Esophagus muscularis mucosa (tissue), 4 donors: Measurements from ENCODE around the gene C19orf85. TPM values are rescaled to one million over a fixed set of nuclear protein-coding genes. Genes with fewer than 3 reads are reported as not detected.
A peak's percentile ranks its signal among the peaks of the same experiment; 100 is the strongest.

Experiments used
- DNase-seq: peaks from one replicate; pipeline ENCODE4 v3.0.0-alpha.2; 2017; ENCODE audit errors: extremely low spot score
- H3K27ac ChIP-seq, 4 donors: fragments of 200-600 bp; sonication (generic); replicated peaks in 1 of 4; 1 replicate in 3 of 4; 2 replicates in 1 of 4; pipeline ENCODE4 v1.5.1; 2016 to 2019; ENCODE audit warnings: mild to moderate bottlenecking in 1 of 4
- H3K27me3 ChIP-seq, 4 donors: fragments of 200-600 bp; sonication (generic); one replicate each; pipeline versions ENCODE4 v1.5.1 to v1.6.0; 2016 to 2019
- H3K36me3 ChIP-seq, 4 donors: fragments of 200-600 bp; sonication (generic); one replicate each; pipeline ENCODE4 v1.5.1; 2016 to 2019
- H3K4me1 ChIP-seq, 4 donors: fragments of 200-600 bp; sonication (generic); one replicate each; pipeline ENCODE4 v1.5.1; 2016 to 2019
- H3K4me3 ChIP-seq, 4 donors: fragments of 200-600 bp; sonication (generic); 1 replicate in 2 of 4; 2 replicates in 2 of 4; pipeline ENCODE4 v1.5.1; 2016 to 2019; ENCODE audit warnings: mild to moderate bottlenecking in 4 of 4, moderate library complexity in 1 of 4
- H3K9me3 ChIP-seq, 4 donors: fragments of 200-600 bp; sonication (generic); 1 replicate in 3 of 4; 2 replicates in 1 of 4; pipeline ENCODE4 v1.5.1; 2016 to 2019
- CTCF ChIP-seq, 3 experiments: fragments of 200-600 bp in 2 of 3; fragments of 450-650 bp in 1 of 3; sonication (generic) in 2 of 3; IDR thresholded peaks; one replicate each; pipeline ENCODE4 v1.5.1; 2017 to 2019; ENCODE audit warnings: antibody characterized with exemption in 3 of 3, mild to moderate bottlenecking in 2 of 3, moderate library complexity in 1 of 3
- EP300 ChIP-seq: sonication (generic); formaldehyde crosslinking; IDR thresholded peaks from one replicate; pipeline ENCODE4 v1.6.1; 2017; ENCODE audit warnings: antibody characterized with exemption
- POLR2A ChIP-seq: fragments of 450-650 bp; IDR thresholded peaks from one replicate; pipeline ENCODE4 v1.6.1; 2017; ENCODE audit warnings: antibody characterized with exemption, moderate library complexity, mild to moderate bottlenecking, low read depth
- POLR2AphosphoS5 ChIP-seq, 2 donors: sonication (generic); formaldehyde crosslinking; IDR thresholded peaks; one replicate each; pipeline ENCODE4 v1.6.1; 2017; ENCODE audit warnings: antibody characterized with exemption in 2 of 2
- WGBS: methylation state at CpG from one replicate; pipeline ENCODE4 v1.1.5; 2018; 5-methylcytosine and 5-hydroxymethylcytosine counted together
- intact Hi-C: fragments of 100-400 bp; cut with DNase I; formaldehyde crosslinking; loops from one replicate; pipeline ENCODE4 v1.15.1; 2023
- total RNA-seq, 4 donors: library from RNA; depleted of rRNA; stranded (reverse); fragments of >200 nt; gene quantifications; one replicate each; pipeline versions ENCODE4 v1.1.0 to v1.2.1, GENCODE V29; 2016

The C19orf85 gene
- total RNA-seq, 4 donors from 2014 or later = not detected

DNA sequence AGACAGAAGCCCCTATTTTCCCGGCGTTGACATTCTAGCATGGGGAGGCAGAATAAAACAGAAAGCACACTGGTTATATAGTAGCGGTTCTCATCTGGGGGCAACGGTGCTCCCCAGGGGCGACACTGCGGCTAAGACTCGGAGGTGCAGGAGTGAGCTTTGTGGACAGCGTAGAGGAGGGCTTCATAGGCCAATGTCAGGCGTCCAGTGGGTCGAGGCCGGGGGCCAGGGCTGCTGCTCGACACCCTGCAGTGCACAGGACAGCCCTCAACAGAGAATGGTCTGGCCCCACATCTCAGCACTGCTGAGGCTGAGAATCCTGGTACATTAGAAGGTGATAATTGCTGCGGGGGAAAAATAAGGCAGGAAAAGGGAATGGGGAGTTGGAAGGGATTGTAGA is 13.4 kb upstream of the C19orf85 start:
- TF ChIP-seq CTCF (IDR thresholded peaks at IDR 0.05) (no peak), POLR2AphosphoS5 (IDR thresholded peaks at IDR 0.05) (no peak), POLR2A (no peak), EP300 (no peak)
- no peak for DNase-seq
- Histone ChIP-seq H3K27ac (peak overlapping the region in 1 of 4 donors; percentile 95), H3K36me3 (peaks cover 14 to 23% (median 19%) of the 10 kb centered on the region in 4 donors), H3K4me3 (peak overlapping the region in 2 of 4 donors; percentile 67), H3K27me3 (no peaks in the 10 kb centered on the region), H3K4me1 (peaks cover 22 to 28% (median 24%) of the 10 kb centered on the region in 4 donors), H3K9me3 (no peaks in the 10 kb centered on the region)
- 89% methylated on average over 12 of the region's 13 CpGs for WGBS
- intact Hi-C loops = no loop called here

- 2% methylated on average over 22 of the region's 61 CpGs for WGBS
- H3K4me3 ChIP-seq = peak within 1 kb of the TSS; percentile 67 to 90 (median 67)
- peak; percentile 99 for DNase-seq
- peak; percentile 90 to 98 for TF ChIP-seq POLR2AphosphoS5 (IDR thresholded peaks at IDR 0.05)
- TF ChIP-seq CTCF (IDR thresholded peaks at IDR 0.05) = no peak
- no peak for TF ChIP-seq EP300
- TF ChIP-seq POLR2A = peak; percentile 79
- intact Hi-C loops = no loop called here
- H3K4me1 ChIP-seq = peaks cover 22 to 28% (median 24%) of the 10 kb centered on the region in 4 donors
- no peaks in the 10 kb centered on the region for H3K9me3 ChIP-seq
- peak within 1 kb of the TSS; percentile 95 to 96 (median 96) for H3K27ac ChIP-seq
- no peaks in the 10 kb centered on the region for H3K27me3 ChIP-seq
- H3K36me3 ChIP-seq = peaks cover 0 to 6% (median 4%) of the 10 kb centered on the region in 4 donors
Measured at GRCh38 chr19:55476100-55476775, 11.7 kb upstream of the C19orf85 start, which contains the start of gene ZNF628. Gene ZNF628, plus strand, starts transcription at chr19:55476617. Its CDS starts 3,294 bp downstream, at chr19:55479911.

DNA sequence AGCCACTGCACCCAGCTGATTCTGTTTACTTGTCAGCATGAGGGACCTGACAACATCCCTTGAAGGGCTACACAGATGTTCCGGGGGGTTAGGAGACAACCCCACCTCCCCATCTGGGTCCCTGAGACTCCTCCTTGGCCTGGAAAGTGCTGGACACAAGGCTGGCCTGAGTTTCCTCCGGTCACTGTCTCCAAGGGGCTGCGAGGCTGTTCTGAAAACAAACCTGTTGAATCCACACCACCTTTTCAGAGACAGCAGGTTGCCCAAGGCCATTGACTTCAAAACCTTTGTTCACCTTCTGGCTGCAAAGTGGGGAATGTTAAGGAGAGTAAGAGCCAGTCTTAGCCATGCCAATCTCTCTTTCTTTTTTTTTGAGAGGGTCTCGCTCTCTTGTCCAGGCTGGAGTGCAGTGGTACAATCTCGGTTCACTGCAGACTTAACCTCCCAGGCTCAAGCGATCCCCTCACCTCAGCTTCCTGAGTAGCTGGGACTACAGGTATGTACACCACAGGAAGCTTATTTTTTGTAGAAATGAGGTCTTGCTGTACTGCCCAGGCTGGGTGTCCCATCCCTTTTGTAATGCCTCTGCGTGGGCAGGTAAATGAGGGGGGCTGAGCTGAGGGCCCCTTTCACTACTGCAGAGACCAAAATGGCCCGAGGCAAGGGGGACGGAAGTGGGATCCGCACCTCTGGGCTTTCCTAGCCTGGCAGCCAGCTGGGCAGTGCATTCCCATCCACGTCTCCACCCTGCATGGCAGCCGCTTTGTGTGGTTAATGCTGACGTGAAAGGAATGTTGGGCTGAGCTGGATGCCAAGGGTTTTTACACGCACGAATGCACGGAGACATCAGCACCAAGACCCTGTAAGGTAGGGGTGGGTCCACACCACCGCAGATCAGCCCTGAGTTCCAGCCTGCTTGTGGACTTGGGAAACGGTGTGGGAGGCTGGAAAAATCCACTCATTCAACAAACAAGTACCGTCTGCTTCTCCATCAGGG is 10.0 kb upstream of the C19orf85 start:
- intact Hi-C loops = no loop called here
- Histone ChIP-seq H3K4me3 (no peak overlapping the region), H3K9me3 (no peaks in the 10 kb centered on the region), H3K27me3 (no peaks in the 10 kb centered on the region), H3K36me3 (no peaks in the 10 kb centered on the region), H3K4me1 (peaks cover 22 to 28% (median 24%) of the 10 kb centered on the region in 4 donors), H3K27ac (peak overlapping the region in 1 of 4 donors; percentile 96)
- DNase-seq = no peak
- 81% methylated on average over 14 of the region's 19 CpGs for WGBS
- no peak for TF ChIP-seq EP300
- no peak for TF ChIP-seq POLR2A
- no peak for TF ChIP-seq POLR2AphosphoS5 (IDR thresholded peaks at IDR 0.05)
- TF ChIP-seq CTCF (IDR thresholded peaks at IDR 0.05) = no peak

DNA sequence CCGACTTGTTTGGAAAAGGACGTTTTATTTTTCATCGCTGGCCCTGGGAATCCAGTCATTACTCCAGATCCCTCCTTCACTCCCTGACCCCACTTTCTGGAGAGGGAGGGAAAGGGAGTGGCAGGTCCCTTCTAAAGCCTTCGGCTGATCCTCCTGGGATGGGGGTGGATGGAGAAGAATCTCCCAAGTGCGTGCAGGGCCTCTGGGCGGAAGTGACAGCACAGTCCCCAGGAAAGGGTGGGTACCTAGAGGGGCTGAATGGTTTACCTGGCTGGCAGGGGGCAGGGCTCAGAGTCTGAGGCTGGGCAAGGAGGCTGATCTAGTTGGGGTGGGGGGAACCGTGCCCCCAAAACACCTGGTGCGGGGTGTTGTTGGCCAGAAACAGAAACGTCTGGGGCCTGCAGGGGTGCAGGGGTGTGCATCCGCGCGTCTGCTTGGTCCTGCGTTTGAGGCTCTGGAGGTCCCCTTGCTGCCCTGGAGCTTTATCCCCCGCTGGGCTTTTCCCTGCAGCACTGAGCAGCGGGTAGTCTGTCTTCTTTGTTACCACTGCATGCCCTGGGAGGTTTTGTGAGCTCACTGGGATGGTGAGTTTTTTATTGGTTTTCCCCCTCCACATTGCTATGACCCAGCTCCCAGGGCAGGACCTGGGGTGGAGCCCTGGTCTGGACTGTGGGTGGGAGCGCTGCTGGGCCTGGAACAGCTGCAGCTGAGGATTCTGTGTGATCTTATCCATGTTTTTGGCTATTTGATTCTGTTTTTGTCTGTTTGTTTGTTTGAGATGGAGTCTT is 8.9 kb upstream of the C19orf85 start:
- intact Hi-C loops = no loop called here
- TF ChIP-seq CTCF (IDR thresholded peaks at IDR 0.05) (no peak), POLR2AphosphoS5 (IDR thresholded peaks at IDR 0.05) (no peak), POLR2A (no peak), EP300 (no peak)
- no peaks in the 10 kb centered on the region for H3K9me3 ChIP-seq
- peak overlapping the region in 1 of 4 donors; percentile 27 for H3K27ac ChIP-seq
- H3K4me1 ChIP-seq = peaks cover 17 to 22% (median 21%) of the 10 kb centered on the region in 4 donors
- no peak for DNase-seq
- H3K4me3 ChIP-seq = no peak overlapping the region
- whole genome bisulfite sequencing = 71% methylated on average over 16 of the region's 16 CpGs
- no peaks in the 10 kb centered on the region for H3K36me3 ChIP-seq
- H3K27me3 ChIP-seq = no peaks in the 10 kb centered on the region
